Right lobe of liver (tissue), 6 donors: ENCODE measurements around the gene EMX1. TPM values are rescaled to one million over a fixed set of nuclear protein-coding genes. Genes with fewer than 3 reads are reported as not detected.

Experiments used
- ATAC-seq, 4 donors: fragments of 200-7000 bp; cut with Tn5 transposase; one replicate each; pipeline ENCODE4 v1.9.1; 2020; ENCODE audit warnings: mild to moderate bottlenecking in 4 of 4, moderate library complexity in 4 of 4
- DNase-seq, 3 donors: peaks; one replicate each; pipeline ENCODE4 v3.0.0-alpha.2; 2020
- H3K27ac ChIP-seq, 3 donors: fragments of 200-600 bp; one replicate each; pipeline ENCODE4 v1.8.0; 2022
- H3K27me3 ChIP-seq, 2 donors: fragments of 200-600 bp; one replicate each; pipeline ENCODE4 v1.8.0; 2022
- H3K36me3 ChIP-seq, 4 donors: fragments of 200-600 bp; sonication (generic) in 1 of 4; one replicate each; pipeline versions ENCODE4 v1.5.1 to v1.8.0; 2017 to 2022; ENCODE audit warnings: control low read depth in 1 of 4
- H3K4me1 ChIP-seq, 4 donors: fragments of 200-600 bp; sonication (generic) in 1 of 4; one replicate each; pipeline versions ENCODE4 v1.5.1 to v1.8.0; 2017 to 2022; ENCODE audit warnings: control low read depth in 1 of 4
- H3K4me3 ChIP-seq, 3 donors: fragments of 200-600 bp; one replicate each; pipeline ENCODE4 v1.8.0; 2022
- H3K9me3 ChIP-seq, 4 donors: fragments of 200-600 bp; sonication (generic) in 1 of 4; one replicate each; pipeline versions ENCODE4 v1.5.1 to v1.8.0; 2017 to 2022; ENCODE audit warnings: control low read depth in 1 of 4
- CTCF ChIP-seq, 4 donors: fragments of 200-600 bp in 3 of 4; fragments of 450-650 bp in 1 of 4; IDR thresholded peaks; one replicate each; pipeline versions ENCODE4 v1.5.1 to v1.8.0; 2016 to 2022; ENCODE audit warnings: antibody characterized with exemption in 4 of 4, mild to moderate bottlenecking in 2 of 4
- POLR2A ChIP-seq: fragments of 450-650 bp; IDR thresholded peaks from one replicate; pipeline ENCODE4 v1.6.1; 2017; ENCODE audit warnings: antibody characterized with exemption, mild to moderate bottlenecking
- WGBS: methylation state at CpG from one replicate; pipeline ENCODE4 v1.1.6; 2018; ENCODE audit warnings: low coverage, low lambda C conversion rate; ENCODE audit not compliant: insufficient coverage; ENCODE audit errors: missing lambda C conversion rate; 5-methylcytosine and 5-hydroxymethylcytosine counted together
- intact Hi-C, 2 donors: fragments of 100-400 bp; cut with DNase I; formaldehyde crosslinking; loops; one replicate each; pipeline versions ENCODE4 v1.11.2 to v1.14.1; 2022
- total RNA-seq, 6 experiments: library from RNA; depleted of rRNA in 2 of 6; stranded (reverse); fragments of >200 nt in 2 of 6; fragmentation: NEBNext Ultra II Directional in 3 of 6; extraction: Animal tissue kit (Norgen Biotek cat#: 25700) in 3 of 6; gene quantifications; one replicate each; pipeline versions ENCODE4 v1.1.0 to v1.2.4, GENCODE V29; 2016 to 2023
- donor health status: DM: no; HTN: yes; CAD: no.
- donor health status: DM: no; HTN: no; CAD: no.
- donor health status: DM: no; HTN: no; CAD: no.
- donor health status: DM: no; HTN: yes; CAD: no.
- donor health status: DM: no; HTN: yes; CAD: no.

Gene EMX1
- total RNA-seq, 6 experiments from 2014 or later = 0.25 to 0.49 (median 0.29) TPM; not detected in 3

- no peak for DNase-seq
- TF ChIP-seq CTCF (IDR thresholded peaks at IDR 0.05) (no peak), POLR2A (no peak)
- peaks cover 19 to 30% of the 10 kb centered on the region in 2 donors for H3K27me3 ChIP-seq
- H3K27ac ChIP-seq = no peak overlapping the region
- intact Hi-C loops = no loop called here
- 21% methylated on average over 4 of the region's 4 CpGs for WGBS
- no peaks in the 10 kb centered on the region for H3K4me1 ChIP-seq
- H3K9me3 ChIP-seq = no peaks in the 10 kb centered on the region
- no peak overlapping the region for H3K4me3 ChIP-seq
- ATAC-seq = no peak
- no peaks in the 10 kb centered on the region for H3K36me3 ChIP-seq
These were observed 9.0 kb downstream of the EMX1 start for GRCh38 chr2:72926368-72926767.

- 59% methylated on average over 6 of the region's 6 CpGs for WGBS
- DNase-seq = no peak
- no peaks in the 10 kb centered on the region for H3K36me3 ChIP-seq
- H3K27ac ChIP-seq = no peak overlapping the region
- no peak for ATAC-seq
- TF ChIP-seq POLR2A (no peak), CTCF (IDR thresholded peaks at IDR 0.05) (no peak)
- no peaks in the 10 kb centered on the region for H3K4me1 ChIP-seq
- no peak overlapping the region for H3K4me3 ChIP-seq
- intact Hi-C loops = no loop called here
- H3K9me3 ChIP-seq = no peaks in the 10 kb centered on the region
- peaks cover 19 to 24% of the 10 kb centered on the region in 2 donors for H3K27me3 ChIP-seq
These were observed 9.6 kb downstream of the EMX1 start for GRCh38 chr2:72926811-72927465.

- Histone ChIP-seq H3K4me3 (no peak overlapping the region), H3K9me3 (no peaks in the 10 kb centered on the region), H3K36me3 (no peaks in the 10 kb centered on the region), H3K27me3 (peaks cover 19 to 21% of the 10 kb centered on the region in 2 donors), H3K27ac (no peak overlapping the region), H3K4me1 (no peaks in the 10 kb centered on the region)
- TF ChIP-seq POLR2A (no peak), CTCF (IDR thresholded peaks at IDR 0.05) (no peak)
- DNase-seq (no peak), ATAC-seq (no peak)
- WGBS = 74% methylated on average over 7 of the region's 8 CpGs
- intact Hi-C loops = no loop called here
These were observed 10.6 kb downstream of the EMX1 start for GRCh38 chr2:72927619-72928550.

- no peak for ATAC-seq
- no peak overlapping the region for H3K27ac ChIP-seq
- H3K27me3 ChIP-seq = peaks cover 12 to 13% of the 10 kb centered on the region in 2 donors
- H3K36me3 ChIP-seq = no peaks in the 10 kb centered on the region
- no peaks in the 10 kb centered on the region for H3K4me1 ChIP-seq
- no peak overlapping the region for H3K4me3 ChIP-seq
- intact Hi-C loops = no loop called here
- DNase-seq = no peak
- TF ChIP-seq CTCF (IDR thresholded peaks at IDR 0.05) (no peak), POLR2A (no peak)
- 100% methylated on average over 1 of the region's 1 CpG for WGBS
- H3K9me3 ChIP-seq = no peaks in the 10 kb centered on the region
These were observed 11.7 kb downstream of the EMX1 start for GRCh38 chr2:72929010-72929409.
